Measurements from ENCODE around the gene IGF1R.

The IGF1R gene

DNA sequence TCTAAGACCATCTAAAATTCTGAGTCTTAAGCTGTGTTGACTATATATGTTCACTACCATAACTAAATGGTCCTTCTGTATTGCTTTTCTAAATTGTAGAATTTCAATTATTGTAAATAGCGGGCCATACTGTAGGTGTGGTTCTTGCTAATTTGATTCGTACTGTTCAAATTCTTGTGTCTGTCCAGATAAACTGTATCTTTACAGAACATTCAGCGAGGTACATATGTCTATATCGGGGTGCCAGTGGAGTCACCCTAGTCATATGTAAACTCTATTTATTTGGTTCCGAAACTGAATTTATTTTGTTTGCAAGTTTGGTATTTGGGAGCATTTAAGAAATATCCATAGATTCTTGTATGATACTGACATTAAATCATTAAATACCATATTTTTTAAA is 69.0 kb downstream of the IGF1R start:
- H3K9me3 ChIP-seq (ENCODE audit: control insufficient read depth, insufficient read depth, low read length), result no peaks in the 10 kb centered on the region
- no peak for DNase-seq (ENCODE audit: low read depth, low spot score)
- no peak overlapping the region for H3K27ac ChIP-seq (ENCODE audit: low read length)
- no peaks in the 10 kb centered on the region for H3K27me3 ChIP-seq (ENCODE audit: control insufficient read depth, insufficient read depth, low read length)
- 0 out of 2 replicates have a peak, but pooled peaks cover 2% of the 10 kb centered on the region for H3K36me3 ChIP-seq (ENCODE audit: control insufficient read depth, insufficient read depth, low read length)
- H3K4me1 ChIP-seq (ENCODE audit: control insufficient read depth, insufficient read depth, low read length), result peaks cover 26% of the 10 kb centered on the region
- WGBS (ENCODE audit: insufficient coverage, insufficient read length), result no CpG with 5 or more reads among the region's 5 CpGs
- no peak overlapping the region for H3K4me3 ChIP-seq (ENCODE audit: low read length)

- H3K4me1 ChIP-seq (ENCODE audit: control insufficient read depth, insufficient read depth, low read length), result peaks cover 28% of the 10 kb centered on the region
Measured at GRCh38 chr15:98717942-98718341, 69.6 kb downstream of the IGF1R start.

GRCh38 chr15:98718426-98719136 is 70.2 kb downstream of the IGF1R start:
- Histone ChIP-seq H3K9me3 (ENCODE audit: control insufficient read depth, insufficient read depth, low read length) (no peaks in the 10 kb centered on the region), H3K27me3 (ENCODE audit: control insufficient read depth, insufficient read depth, low read length) (no peaks in the 10 kb centered on the region), H3K4me3 (ENCODE audit: low read length) (no peak overlapping the region), H3K27ac (ENCODE audit: low read length) (no peak overlapping the region), H3K36me3 (ENCODE audit: control insufficient read depth, insufficient read depth, low read length) (0 out of 2 replicates have a peak, but pooled peaks cover 2% of the 10 kb centered on the region), H3K4me1 (ENCODE audit: control insufficient read depth, insufficient read depth, low read length) (peaks cover 23% of the 10 kb centered on the region)
- WGBS (ENCODE audit: insufficient coverage, insufficient read length), result no CpG with 5 or more reads among the region's 10 CpGs
- DNase-seq (ENCODE audit: low read depth, low spot score), result no peak

More at GRCh38 chr15:98717942-98718341, 69.6 kb downstream of the IGF1R start:
- no peak overlapping the region for H3K27ac ChIP-seq (ENCODE audit: low read length)
- DNase-seq (ENCODE audit: low read depth, low spot score), result no peak
- H3K36me3 ChIP-seq (ENCODE audit: control insufficient read depth, insufficient read depth, low read length), result 0 out of 2 replicates have a peak, but pooled peaks cover 2% of the 10 kb centered on the region
- WGBS (ENCODE audit: insufficient coverage, insufficient read length), result no CpG with 5 or more reads among the region's 11 CpGs
- no peaks in the 10 kb centered on the region for H3K9me3 ChIP-seq (ENCODE audit: control insufficient read depth, insufficient read depth, low read length)
- H3K27me3 ChIP-seq (ENCODE audit: control insufficient read depth, insufficient read depth, low read length), result no peaks in the 10 kb centered on the region
- no peak overlapping the region for H3K4me3 ChIP-seq (ENCODE audit: low read length)

DNA sequence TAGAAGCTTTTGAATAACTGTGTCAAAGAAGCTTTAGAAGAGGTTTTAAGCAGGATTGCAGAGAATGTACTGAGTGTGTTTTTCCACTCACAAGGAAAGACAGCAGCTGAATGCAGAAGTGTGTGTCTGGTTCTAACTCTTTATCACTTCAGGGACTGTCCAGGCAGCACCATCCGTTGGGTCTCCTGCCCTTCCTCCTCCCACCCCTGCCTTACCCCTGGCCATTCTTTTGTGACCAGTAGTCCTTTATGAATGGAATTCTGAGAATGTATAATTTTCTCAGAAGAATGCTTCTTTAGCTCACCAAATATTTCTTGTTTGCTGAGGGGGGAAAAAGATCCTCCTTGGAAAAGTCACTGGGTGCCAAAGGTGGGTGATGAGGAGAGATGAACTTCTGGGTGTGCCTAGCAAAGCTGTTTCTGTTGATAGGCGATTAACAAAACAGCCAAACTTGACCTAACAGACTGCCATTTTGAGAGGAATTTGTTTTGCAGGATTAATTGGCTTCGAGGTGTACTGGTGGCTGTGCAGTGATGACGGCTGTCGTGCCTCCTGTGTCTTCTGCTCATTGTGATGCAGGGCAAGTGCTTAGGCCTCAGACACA is 70.9 kb downstream of the IGF1R start:
- H3K9me3 ChIP-seq (ENCODE audit: control insufficient read depth, insufficient read depth, low read length), result no peaks in the 10 kb centered on the region
- H3K36me3 ChIP-seq (ENCODE audit: control insufficient read depth, insufficient read depth, low read length), result 0 out of 2 replicates have a peak, but pooled peaks cover 2% of the 10 kb centered on the region
- no peak for DNase-seq (ENCODE audit: low read depth, low spot score)
- whole genome bisulfite sequencing (ENCODE audit: insufficient coverage, insufficient read length), result no CpG with 5 or more reads among the region's 5 CpGs
- H3K4me1 ChIP-seq (ENCODE audit: control insufficient read depth, insufficient read depth, low read length), result peaks cover 23% of the 10 kb centered on the region
- H3K27me3 ChIP-seq (ENCODE audit: control insufficient read depth, insufficient read depth, low read length), result no peaks in the 10 kb centered on the region
- H3K4me3 ChIP-seq (ENCODE audit: low read length), result no peak overlapping the region
- no peak overlapping the region for H3K27ac ChIP-seq (ENCODE audit: low read length)

DNA sequence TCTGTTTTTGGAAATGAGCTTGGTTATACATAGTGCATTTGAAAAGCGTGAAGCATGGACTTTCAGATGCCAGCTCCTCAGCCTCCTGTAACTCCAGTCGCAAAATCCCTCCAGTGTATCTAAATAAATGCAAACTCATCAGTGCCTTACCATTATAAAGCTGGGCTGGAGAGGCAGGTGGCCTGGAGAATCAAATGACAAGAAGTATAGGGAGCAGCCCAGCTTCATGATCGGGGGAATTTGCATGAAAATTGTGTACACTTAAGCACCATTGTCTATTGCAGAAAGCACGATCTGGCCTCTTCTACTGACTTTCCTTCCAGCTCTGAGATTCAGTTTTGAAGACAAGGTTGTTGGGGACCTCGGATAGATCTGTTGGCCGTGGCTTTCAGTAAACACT is 71.7 kb downstream of the IGF1R start:
- no peak for DNase-seq (ENCODE audit: low read depth, low spot score)
- WGBS (ENCODE audit: insufficient coverage, insufficient read length), result no CpG with 5 or more reads among the region's 6 CpGs
- Histone ChIP-seq H3K36me3 (ENCODE audit: control insufficient read depth, insufficient read depth, low read length) (0 out of 2 replicates have a peak, but pooled peaks cover 2% of the 10 kb centered on the region), H3K4me1 (ENCODE audit: control insufficient read depth, insufficient read depth, low read length) (peaks cover 21% of the 10 kb centered on the region), H3K27ac (ENCODE audit: low read length) (no peak overlapping the region), H3K9me3 (ENCODE audit: control insufficient read depth, insufficient read depth, low read length) (no peaks in the 10 kb centered on the region), H3K4me3 (ENCODE audit: low read length) (no peak overlapping the region), H3K27me3 (ENCODE audit: control insufficient read depth, insufficient read depth, low read length) (no peaks in the 10 kb centered on the region)

GRCh38 chr15:98720577-98721565 is 72.5 kb downstream of the IGF1R start:
- Histone ChIP-seq H3K27me3 (ENCODE audit: control insufficient read depth, insufficient read depth, low read length) (no peaks in the 10 kb centered on the region), H3K9me3 (ENCODE audit: control insufficient read depth, insufficient read depth, low read length) (no peaks in the 10 kb centered on the region), H3K36me3 (ENCODE audit: control insufficient read depth, insufficient read depth, low read length) (0 out of 2 replicates have a peak, but pooled peaks cover 2% of the 10 kb centered on the region), H3K4me3 (ENCODE audit: low read length) (no peak overlapping the region), H3K27ac (ENCODE audit: low read length) (no peak overlapping the region), H3K4me1 (ENCODE audit: control insufficient read depth, insufficient read depth, low read length) (peaks cover 21% of the 10 kb centered on the region)
- DNase-seq (ENCODE audit: low read depth, low spot score), result no peak
- no CpG with 5 or more reads among the region's 11 CpGs for WGBS (ENCODE audit: insufficient coverage, insufficient read length)

GRCh38 chr15:98722209-98722608 is 73.9 kb downstream of the IGF1R start:
- Histone ChIP-seq H3K36me3 (ENCODE audit: control insufficient read depth, insufficient read depth, low read length) (0 out of 2 replicates have a peak, but pooled peaks cover 2% of the 10 kb centered on the region), H3K4me3 (ENCODE audit: low read length) (no peak overlapping the region), H3K27ac (ENCODE audit: low read length) (no peak overlapping the region), H3K27me3 (ENCODE audit: control insufficient read depth, insufficient read depth, low read length) (no peaks in the 10 kb centered on the region), H3K4me1 (ENCODE audit: control insufficient read depth, insufficient read depth, low read length) (peaks cover 21% of the 10 kb centered on the region), H3K9me3 (ENCODE audit: control insufficient read depth, insufficient read depth, low read length) (no peaks in the 10 kb centered on the region)
- WGBS (ENCODE audit: insufficient coverage, insufficient read length), result no CpG with 5 or more reads among the region's 8 CpGs
- DNase-seq (ENCODE audit: low read depth, low spot score), result no peak

- H3K4me1 ChIP-seq (ENCODE audit: control insufficient read depth, insufficient read depth, low read length), result peaks cover 24% of the 10 kb centered on the region
- H3K4me3 ChIP-seq (ENCODE audit: low read length), result no peak overlapping the region
- WGBS (ENCODE audit: insufficient coverage, insufficient read length), result no CpG with 5 or more reads among the region's 3 CpGs
- H3K27ac ChIP-seq (ENCODE audit: low read length), result no peak overlapping the region
- no peak for DNase-seq (ENCODE audit: low read depth, low spot score)
- H3K27me3 ChIP-seq (ENCODE audit: control insufficient read depth, insufficient read depth, low read length), result no peaks in the 10 kb centered on the region
- H3K36me3 ChIP-seq (ENCODE audit: control insufficient read depth, insufficient read depth, low read length), result 0 out of 2 replicates have a peak, but pooled peaks cover 2% of the 10 kb centered on the region
- H3K9me3 ChIP-seq (ENCODE audit: control insufficient read depth, insufficient read depth, low read length), result no peaks in the 10 kb centered on the region
Measured at GRCh38 chr15:98722645-98723044, 74.3 kb downstream of the IGF1R start.

DNA sequence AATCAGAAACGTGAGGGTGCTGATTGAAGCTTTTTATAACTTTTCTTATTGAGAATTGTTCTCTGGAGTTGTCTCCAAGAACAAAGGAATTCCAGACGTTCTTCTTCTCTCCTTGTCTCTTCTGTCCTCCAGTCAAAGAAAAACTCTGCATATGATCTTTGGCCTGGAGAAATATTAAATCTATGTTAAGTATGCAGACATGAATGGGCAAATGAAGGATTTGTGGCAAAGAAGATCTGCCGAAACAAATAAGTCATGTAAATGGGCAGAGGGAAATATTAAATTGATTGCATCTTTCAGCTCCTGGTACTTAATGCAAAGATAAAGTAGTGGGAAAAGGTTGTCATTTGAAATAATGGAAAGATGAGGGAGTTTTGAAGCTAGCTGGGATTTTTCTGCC is 74.9 kb downstream of the IGF1R start:
- Histone ChIP-seq H3K27ac (ENCODE audit: low read length) (no peak overlapping the region), H3K9me3 (ENCODE audit: control insufficient read depth, insufficient read depth, low read length) (no peaks in the 10 kb centered on the region), H3K36me3 (ENCODE audit: control insufficient read depth, insufficient read depth, low read length) (0 out of 2 replicates have a peak, but pooled peaks cover 2% of the 10 kb centered on the region), H3K27me3 (ENCODE audit: control insufficient read depth, insufficient read depth, low read length) (no peaks in the 10 kb centered on the region), H3K4me3 (ENCODE audit: low read length) (no peak overlapping the region), H3K4me1 (ENCODE audit: control insufficient read depth, insufficient read depth, low read length) (peaks cover 22% of the 10 kb centered on the region)
- no CpG with 5 or more reads among the region's 3 CpGs for WGBS (ENCODE audit: insufficient coverage, insufficient read length)
- DNase-seq (ENCODE audit: low read depth, low spot score), result no peak

DNA sequence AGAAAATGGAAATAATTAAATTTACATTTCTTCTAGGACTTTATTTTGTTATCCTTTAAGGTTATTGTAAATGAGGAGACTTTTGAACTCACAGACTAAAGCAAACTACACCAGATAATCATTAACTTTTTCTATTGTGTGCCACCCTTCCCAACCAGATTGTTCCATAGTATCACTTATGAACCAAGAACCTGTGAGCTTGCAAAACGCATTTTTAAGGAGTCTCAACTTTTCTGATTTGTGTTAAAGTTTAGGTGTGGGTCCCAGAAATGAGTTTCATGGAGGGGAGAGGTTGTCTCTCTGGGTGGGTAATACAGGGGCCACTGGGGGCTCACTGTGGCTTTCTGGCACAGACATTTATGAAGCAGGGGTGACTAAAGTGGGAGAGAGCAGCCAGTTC is 75.7 kb downstream of the IGF1R start:
- H3K4me3 ChIP-seq (ENCODE audit: low read length), result no peak overlapping the region
- H3K36me3 ChIP-seq (ENCODE audit: control insufficient read depth, insufficient read depth, low read length), result 0 out of 2 replicates have a peak, but pooled peaks cover 2% of the 10 kb centered on the region
- H3K27ac ChIP-seq (ENCODE audit: low read length), result no peak overlapping the region
- H3K4me1 ChIP-seq (ENCODE audit: control insufficient read depth, insufficient read depth, low read length), result peaks cover 22% of the 10 kb centered on the region
- no CpG with 5 or more reads among the region's 1 CpG for WGBS (ENCODE audit: insufficient coverage, insufficient read length)
- no peaks in the 10 kb centered on the region for H3K27me3 ChIP-seq (ENCODE audit: control insufficient read depth, insufficient read depth, low read length)
- no peak for DNase-seq (ENCODE audit: low read depth, low spot score)
- no peaks in the 10 kb centered on the region for H3K9me3 ChIP-seq (ENCODE audit: control insufficient read depth, insufficient read depth, low read length)
